OCI-LY3 (cell line): ENCODE results near the gene VAV3.

ENCODE experiments used
- CTCF ChIP-seq: fragments of 200-600, 300-600 bp; sonication (generic); IDR thresholded peaks from 2 replicates; pipeline ENCODE4 v1.5.1; 2014; ENCODE audit warnings: antibody characterized with exemption, low read length, low read depth
- EZH2phosphoT487 ChIP-seq: fragments of 200-600 bp; shearing (Covaris generic); IDR thresholded peaks from 2 replicates; pipeline ENCODE4 v1.6.1; 2018; ENCODE audit warnings: antibody characterized with exemption, mixed run types, low read depth

GRCh38 chr1:107858323-107858722 lies 106.7 kb downstream of the VAV3 start:
- TF ChIP-seq EZH2phosphoT487 (no peak), CTCF (no peak)
